ENCODE data around the gene CORIN. TPM values are rescaled to one million over a fixed set of nuclear protein-coding genes. Genes with fewer than 3 reads are reported as not detected.
A peak's percentile ranks its signal among the peaks of the same experiment; 100 is the strongest.

CORIN gene
- total and polyA plus RNA-seq, 8 donors: 0.05 to 1.1 (median 0.23) TPM; not detected in 1

DNA sequence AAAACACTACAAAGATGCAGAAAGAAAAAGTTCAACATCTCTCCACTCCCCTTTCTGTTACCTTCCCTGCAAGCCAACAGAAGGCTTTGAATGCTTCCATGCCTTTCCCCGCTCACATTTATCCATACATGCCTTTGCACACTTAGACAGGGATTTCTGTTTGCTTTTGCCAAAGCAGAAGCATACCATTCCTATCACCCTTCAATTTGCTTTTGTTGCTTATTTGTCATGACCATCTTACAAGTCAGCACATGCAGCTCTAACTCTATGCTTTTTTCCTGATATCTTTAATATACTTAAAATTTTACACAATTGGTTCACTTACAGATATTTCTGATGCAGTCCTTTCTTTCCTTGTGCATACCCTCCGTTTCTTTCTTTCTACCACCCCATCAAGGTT is 169.6 kb downstream of the CORIN start:
- Histone ChIP-seq H3K27ac (no peak overlapping the region), H3K4me3 (no peak overlapping the region), H3K27me3 (no peaks in the 10 kb centered on the region), H3K9me3 (no peaks in the 10 kb centered on the region), H3K36me3 (no peaks in the 10 kb centered on the region), H3K4me1 (no peaks in the 10 kb centered on the region)
- TF ChIP-seq CTCF (IDR thresholded peaks at IDR 0.05): no peak
- no peak for FAIRE-seq
- ATAC-seq: no peak
- intact Hi-C loops (cut with DNase I): no loop called here
- DNase-seq: no peak
- WGBS, 2 donors: 63 to 65% methylated on average over 2 of the region's 2 CpGs

- no peak for ATAC-seq
- no peak for TF ChIP-seq CTCF (IDR thresholded peaks at IDR 0.05)
- DNase-seq: no peak
- H3K27me3 ChIP-seq: no peaks in the 10 kb centered on the region
- H3K27ac ChIP-seq: no peak overlapping the region
- no peak for FAIRE-seq
- H3K36me3 ChIP-seq: no peaks in the 10 kb centered on the region
- no peaks in the 10 kb centered on the region for H3K4me1 ChIP-seq
- no peaks in the 10 kb centered on the region for H3K9me3 ChIP-seq
- 70 to 84% methylated on average over 3 of the region's 3 CpGs for WGBS, 2 donors
- intact Hi-C loops (cut with DNase I): no loop called here
- H3K4me3 ChIP-seq: no peak overlapping the region
Observed at GRCh38 chr4:47667552-47667951, 170.3 kb downstream of the CORIN start.

GRCh38 chr4:47664051-47664826 is 173.6 kb downstream of the CORIN start:
- FAIRE-seq: no peak
- ATAC-seq: no peak
- WGBS, 2 donors: 80 to 85% methylated on average over 8 of the region's 8 CpGs
- Histone ChIP-seq H3K36me3 (no peaks in the 10 kb centered on the region), H3K9me3 (no peaks in the 10 kb centered on the region), H3K27ac (no peak overlapping the region), H3K4me3 (no peak overlapping the region), H3K4me1 (no peaks in the 10 kb centered on the region), H3K27me3 (no peaks in the 10 kb centered on the region)
- TF ChIP-seq CTCF (IDR thresholded peaks at IDR 0.05): no peak
- intact Hi-C loops (cut with DNase I): no loop called here
- no peak for DNase-seq

DNA sequence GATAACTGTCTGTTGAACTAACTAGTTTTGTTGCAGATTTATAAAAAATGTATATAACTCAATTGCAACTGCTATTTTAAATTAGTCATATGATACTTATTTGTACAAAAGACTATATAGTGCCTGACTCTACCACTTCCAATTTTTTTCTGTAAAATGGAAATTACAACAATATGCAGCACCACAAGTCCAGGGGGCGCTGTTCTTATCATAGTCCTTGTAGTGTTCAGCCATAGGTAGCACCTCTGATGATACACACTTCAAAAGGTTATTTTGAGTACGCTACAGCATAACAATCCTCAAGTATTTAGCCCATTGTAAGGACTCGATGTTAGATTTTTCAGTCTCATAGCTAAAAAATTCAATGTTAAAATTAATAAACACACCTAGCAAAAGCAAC is 174.9 kb downstream of the CORIN start:
- 79 to 83% methylated on average over 3 of the region's 3 CpGs for WGBS, 2 donors
- DNase-seq (no peak), ATAC-seq (no peak), FAIRE-seq (no peak)
- Histone ChIP-seq H3K27ac (no peak overlapping the region), H3K4me1 (no peaks in the 10 kb centered on the region), H3K9me3 (no peaks in the 10 kb centered on the region), H3K27me3 (no peaks in the 10 kb centered on the region), H3K36me3 (no peaks in the 10 kb centered on the region), H3K4me3 (no peak overlapping the region)
- intact Hi-C loops (cut with DNase I): no loop called here
- peak in 1 of 4 donors; percentile 12 for TF ChIP-seq CTCF (IDR thresholded peaks at IDR 0.05)

- ATAC-seq: no peak
- no peak overlapping the region for H3K27ac ChIP-seq
- no peak for FAIRE-seq
- H3K27me3 ChIP-seq: no peaks in the 10 kb centered on the region
- no peak for TF ChIP-seq CTCF (IDR thresholded peaks at IDR 0.05)
- 78 to 85% methylated on average over 1 of the region's 1 CpG for WGBS, 2 donors
- H3K4me3 ChIP-seq: no peak overlapping the region
- DNase-seq: no peak
- no peaks in the 10 kb centered on the region for H3K9me3 ChIP-seq
- no peaks in the 10 kb centered on the region for H3K4me1 ChIP-seq
- no peaks in the 10 kb centered on the region for H3K36me3 ChIP-seq
- intact Hi-C loops (cut with DNase I): no loop called here
Observed at GRCh38 chr4:47661741-47662140, 176.1 kb downstream of the CORIN start.
